Left ventricle myocardium inferior (tissue), 1 donor: ENCODE measurements around the gene SKP2. TPM values are rescaled to one million over a fixed set of nuclear protein-coding genes. Genes with fewer than 3 reads are reported as not detected.

Experiments used
- DNase-seq: peaks from one replicate; pipeline ENCODE4 v3.0.0-alpha.2; 2020
- H3K27ac ChIP-seq: fragments of 200-600 bp; replicated peaks from 2 replicates; pipeline ENCODE4 v1.8.0; 2021
- H3K27me3 ChIP-seq: fragments of 200-600 bp; 2 replicates; pipeline ENCODE4 v1.8.0; 2021; ENCODE audit warnings: low read depth
- H3K36me3 ChIP-seq: fragments of 200-600 bp; 2 replicates; pipeline ENCODE4 v1.8.0; 2021
- H3K4me1 ChIP-seq: fragments of 200-600 bp; 2 replicates; pipeline ENCODE4 v1.8.0; 2021
- H3K4me3 ChIP-seq: fragments of 200-600 bp; 2 replicates; pipeline ENCODE4 v1.8.0; 2021; ENCODE audit warnings: mild to moderate bottlenecking, moderate library complexity
- H3K9me3 ChIP-seq: fragments of 200-600 bp; replicated peaks from 2 replicates; pipeline ENCODE4 v1.8.0; 2021
- intact Hi-C: fragments of 100-400 bp; cut with micrococcal nuclease; formaldehyde crosslinking; loops from one replicate; pipeline ENCODE4 v1.11.0; 2022
- microRNA-seq: library from miRNA; unstranded; fragments of <30 nt; microRNA quantifications from one replicate; pipeline ENCODE4 v1.2.0, GENCODE V29; 2020
- total RNA-seq: library from RNA; stranded (reverse); fragmentation: NEBNext Ultra II Directional; extraction: Animal tissue kit (Norgen Biotek cat#: 25700); gene quantifications from one replicate; pipeline ENCODE4 v1.2.1, GENCODE V29; 2021
- TF ChIP-seq, protein P1 (sequence below): fragments of 200-600 bp; IDR thresholded peaks from 2 replicates; pipeline ENCODE4 v1.8.0; 2021; ENCODE audit warnings: antibody characterized with exemption, mild to moderate bottlenecking, borderline replicate concordance
- donor health status: DM: no; HTN: yes; CAD: no; lungs with severe emphysema.

Gene SKP2
- total RNA-seq, 1 donor from 2014 or later, result 4.6 TPM

DNA sequence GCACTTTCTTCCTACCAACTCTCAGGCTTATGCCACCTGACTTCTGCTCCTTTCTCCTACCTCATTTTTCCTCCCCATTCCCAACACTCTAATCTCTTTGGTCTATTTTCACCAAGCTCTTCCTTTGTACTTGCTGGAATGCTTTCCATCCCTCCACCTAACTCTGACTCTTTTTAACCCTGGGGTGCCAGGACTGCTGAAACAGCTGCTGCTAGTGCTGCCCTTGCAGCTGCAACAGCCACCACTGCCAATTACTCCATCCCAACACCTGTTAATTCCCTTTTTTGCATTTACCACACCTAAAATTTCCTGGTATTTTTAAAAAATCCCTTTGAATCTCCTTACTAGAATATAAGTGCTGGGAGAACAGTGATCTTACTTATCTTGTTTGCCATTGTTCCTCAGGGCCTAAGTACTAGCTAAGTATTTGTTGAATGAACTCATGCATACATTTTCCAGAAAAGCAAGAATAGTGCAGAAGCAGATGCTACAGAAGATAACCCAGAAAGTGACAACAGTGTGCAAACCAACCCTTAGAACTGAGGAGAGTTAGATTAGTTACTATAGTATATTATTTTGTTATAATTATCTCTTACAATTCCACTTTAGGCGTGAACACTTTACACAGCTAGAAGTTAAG, 78.4 kb downstream of the SKP2 start:
- no peak overlapping the region for H3K4me3 ChIP-seq
- H3K9me3 ChIP-seq, result no peaks in the 10 kb centered on the region
- H3K36me3 ChIP-seq, result peaks cover 10% of the 10 kb centered on the region
- intact Hi-C loops, result no loop called here
- DNase-seq, result no peak
- peaks cover 36% of the 10 kb centered on the region for H3K4me1 ChIP-seq
- peak overlapping the region; percentile 9 for H3K27ac ChIP-seq
- H3K27me3 ChIP-seq, result no peaks in the 10 kb centered on the region
- TF ChIP-seq, protein P1, sequence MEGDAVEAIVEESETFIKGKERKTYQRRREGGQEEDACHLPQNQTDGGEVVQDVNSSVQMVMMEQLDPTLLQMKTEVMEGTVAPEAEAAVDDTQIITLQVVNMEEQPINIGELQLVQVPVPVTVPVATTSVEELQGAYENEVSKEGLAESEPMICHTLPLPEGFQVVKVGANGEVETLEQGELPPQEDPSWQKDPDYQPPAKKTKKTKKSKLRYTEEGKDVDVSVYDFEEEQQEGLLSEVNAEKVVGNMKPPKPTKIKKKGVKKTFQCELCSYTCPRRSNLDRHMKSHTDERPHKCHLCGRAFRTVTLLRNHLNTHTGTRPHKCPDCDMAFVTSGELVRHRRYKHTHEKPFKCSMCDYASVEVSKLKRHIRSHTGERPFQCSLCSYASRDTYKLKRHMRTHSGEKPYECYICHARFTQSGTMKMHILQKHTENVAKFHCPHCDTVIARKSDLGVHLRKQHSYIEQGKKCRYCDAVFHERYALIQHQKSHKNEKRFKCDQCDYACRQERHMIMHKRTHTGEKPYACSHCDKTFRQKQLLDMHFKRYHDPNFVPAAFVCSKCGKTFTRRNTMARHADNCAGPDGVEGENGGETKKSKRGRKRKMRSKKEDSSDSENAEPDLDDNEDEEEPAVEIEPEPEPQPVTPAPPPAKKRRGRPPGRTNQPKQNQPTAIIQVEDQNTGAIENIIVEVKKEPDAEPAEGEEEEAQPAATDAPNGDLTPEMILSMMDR, result no peak

DNA sequence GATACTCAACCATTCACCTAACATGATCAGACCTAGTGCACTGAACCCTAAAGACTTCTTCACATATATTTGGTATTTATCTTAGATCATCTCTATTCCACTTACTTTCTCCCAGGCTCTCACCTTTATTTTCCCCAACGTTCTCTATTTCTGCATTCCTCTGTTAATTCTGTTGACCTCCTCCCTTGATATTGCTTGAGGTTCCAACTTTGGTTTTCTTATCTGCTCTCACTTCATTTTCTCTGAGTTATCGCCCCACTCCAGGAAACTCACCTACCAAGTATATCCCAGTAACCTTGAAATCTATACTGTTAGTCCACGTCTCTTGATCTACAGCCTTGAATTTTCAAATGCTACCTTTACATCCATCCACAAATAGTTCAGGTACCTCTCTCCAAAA, 80.6 kb downstream of the SKP2 start:
- Histone ChIP-seq H3K4me1 (peaks cover 48% of the 10 kb centered on the region), H3K9me3 (no peaks in the 10 kb centered on the region), H3K27ac (no peak overlapping the region), H3K36me3 (no peaks in the 10 kb centered on the region), H3K4me3 (no peak overlapping the region), H3K27me3 (no peaks in the 10 kb centered on the region)
- intact Hi-C loops, result no loop called here
- TF ChIP-seq, protein P1, result no peak
- no peak for DNase-seq

Small RNA genes within 50 kb of the gene (microRNA-seq; reads per million reads assigned to microRNA genes)
- gene MIR580, result 2.5 reads per million

Other genes with a start within 250 kb of the SKP2 start
- not detected for gene CAPSL, start 213.5 kb upstream of the SKP2 start, total RNA-seq
- not detected for gene UGT3A1, start 160.7 kb upstream of the SKP2 start, total RNA-seq
- gene UGT3A2, start 85.2 kb upstream of the SKP2 start, total RNA-seq, result not detected
- 12.1 TPM for gene LMBRD2, start 224 bp upstream of the SKP2 start, total RNA-seq
- 35.4 TPM for gene NADK2, start 89.8 kb downstream of the SKP2 start, total RNA-seq
- gene RANBP3L, start 149.8 kb downstream of the SKP2 start, total RNA-seq, result 0.47 TPM